GM19372 (cell line): ENCODE results near the gene RUFY4.

Experiments used
- ATAC-seq: cut with Tn5 transposase; IDR thresholded peaks from one replicate; pipeline ENCODE4 v1.9.1; 2021; ENCODE audit warnings: mild to moderate bottlenecking, low read depth, moderate library complexity; ENCODE audit not compliant: unreplicated experiment

RUFY4 gene

DNA sequence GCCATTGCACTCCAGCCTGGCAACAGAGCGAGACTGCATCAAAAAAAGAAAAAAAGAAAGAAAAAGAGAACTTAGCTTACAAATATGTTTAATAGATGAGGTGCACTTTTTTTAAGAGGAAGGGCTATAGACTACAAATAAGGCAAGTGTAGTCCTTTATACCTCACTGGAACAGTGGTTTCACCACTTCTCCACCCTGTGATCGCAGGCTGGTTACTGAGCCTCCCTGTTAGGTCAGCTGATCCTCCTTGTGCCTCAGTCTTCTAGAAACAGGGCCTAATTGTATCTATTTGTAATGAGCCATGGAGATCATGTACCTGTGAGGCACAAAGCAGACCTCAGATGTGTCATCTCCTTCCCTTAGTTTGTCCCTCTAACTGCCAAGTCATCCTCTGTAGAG, 61.3 kb downstream of the RUFY4 start:
- no peak for ATAC-seq

DNA sequence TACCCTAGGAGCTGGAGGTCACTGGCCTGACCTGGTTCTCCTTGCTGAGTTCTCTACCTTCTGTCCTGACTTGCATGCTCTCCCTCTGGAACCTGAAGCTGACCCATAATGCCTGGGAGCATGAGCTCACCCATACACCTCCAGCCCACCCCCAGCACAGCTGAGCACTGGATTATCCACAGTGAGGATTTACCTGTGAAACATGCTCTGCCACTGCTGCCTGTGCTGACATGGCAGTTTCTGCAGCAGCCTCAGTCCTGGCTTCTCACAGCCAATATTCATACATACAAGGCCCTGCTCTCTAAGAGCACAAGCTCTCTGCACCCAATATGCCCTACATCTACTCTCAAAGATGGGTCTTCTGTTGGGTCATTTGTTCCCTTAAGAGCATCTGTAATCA, 61.8 kb downstream of the RUFY4 start:
- no peak for ATAC-seq

DNA sequence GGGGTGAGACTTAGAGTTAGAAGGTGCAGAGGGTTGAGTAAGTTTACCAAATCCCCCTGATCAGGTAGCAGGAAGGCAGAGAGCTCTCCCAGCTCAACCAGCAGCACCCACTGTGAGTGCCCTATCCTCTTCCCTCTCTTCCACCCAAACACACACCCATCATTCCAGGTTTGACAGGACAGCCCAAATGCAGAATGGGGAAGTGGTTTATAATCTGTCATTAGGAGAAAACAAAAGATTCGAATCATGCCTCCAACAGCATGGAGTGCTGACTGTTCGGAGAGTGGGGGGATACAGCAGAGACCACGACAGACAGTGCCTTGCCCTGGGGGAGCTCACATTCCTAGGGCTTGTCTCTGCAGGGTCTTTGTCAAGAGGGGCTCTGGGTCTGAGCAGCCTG, 68.5 kb downstream of the RUFY4 start:
- ATAC-seq = no peak

- no peak for ATAC-seq
Observed at GRCh38 chr2:218138047-218138446, 69.0 kb downstream of the RUFY4 start.
